ENCODE measurements around the gene SLC5A12.

Gene SLC5A12, protein sequence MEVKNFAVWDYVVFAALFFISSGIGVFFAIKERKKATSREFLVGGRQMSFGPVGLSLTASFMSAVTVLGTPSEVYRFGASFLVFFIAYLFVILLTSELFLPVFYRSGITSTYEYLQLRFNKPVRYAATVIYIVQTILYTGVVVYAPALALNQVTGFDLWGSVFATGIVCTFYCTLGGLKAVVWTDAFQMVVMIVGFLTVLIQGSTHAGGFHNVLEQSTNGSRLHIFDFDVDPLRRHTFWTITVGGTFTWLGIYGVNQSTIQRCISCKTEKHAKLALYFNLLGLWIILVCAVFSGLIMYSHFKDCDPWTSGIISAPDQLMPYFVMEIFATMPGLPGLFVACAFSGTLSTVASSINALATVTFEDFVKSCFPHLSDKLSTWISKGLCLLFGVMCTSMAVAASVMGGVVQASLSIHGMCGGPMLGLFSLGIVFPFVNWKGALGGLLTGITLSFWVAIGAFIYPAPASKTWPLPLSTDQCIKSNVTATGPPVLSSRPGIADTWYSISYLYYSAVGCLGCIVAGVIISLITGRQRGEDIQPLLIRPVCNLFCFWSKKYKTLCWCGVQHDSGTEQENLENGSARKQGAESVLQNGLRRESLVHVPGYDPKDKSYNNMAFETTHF

GRCh38 chr11:26721948-26722475 is at the start of gene SLC5A12:
Gene SLC5A12 (minus strand): TSS chr11:26722060. CDS start chr11:26721714, 346 bp downstream.
- no peak for DNase-seq (ENCODE audit: low spot score)

- no peak for DNase-seq (ENCODE audit: low spot score)
Observed at GRCh38 chr11:26769027-26769426, 47.2 kb upstream of the SLC5A12 start.

DNA sequence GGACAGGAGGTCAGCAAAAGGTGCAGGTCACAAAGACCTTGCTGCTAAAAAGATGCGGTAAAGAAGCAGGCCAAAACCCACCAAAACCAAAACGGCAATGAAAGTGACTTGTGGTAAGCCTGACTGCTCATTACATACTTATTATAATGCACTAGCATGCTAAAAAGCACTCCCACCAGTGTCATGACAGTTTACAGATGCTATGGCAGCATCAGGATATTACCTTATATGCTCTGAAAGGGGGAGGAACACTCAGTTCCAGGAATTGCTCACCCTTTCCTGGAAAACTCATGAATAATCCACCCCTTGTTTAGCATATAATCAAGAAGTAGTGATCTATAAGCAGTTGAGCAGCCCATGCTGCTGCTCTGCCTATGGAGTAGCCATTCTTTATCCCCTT is 45.2 kb upstream of the SLC5A12 start:
- no peak for DNase-seq (ENCODE audit: low spot score)

DNA sequence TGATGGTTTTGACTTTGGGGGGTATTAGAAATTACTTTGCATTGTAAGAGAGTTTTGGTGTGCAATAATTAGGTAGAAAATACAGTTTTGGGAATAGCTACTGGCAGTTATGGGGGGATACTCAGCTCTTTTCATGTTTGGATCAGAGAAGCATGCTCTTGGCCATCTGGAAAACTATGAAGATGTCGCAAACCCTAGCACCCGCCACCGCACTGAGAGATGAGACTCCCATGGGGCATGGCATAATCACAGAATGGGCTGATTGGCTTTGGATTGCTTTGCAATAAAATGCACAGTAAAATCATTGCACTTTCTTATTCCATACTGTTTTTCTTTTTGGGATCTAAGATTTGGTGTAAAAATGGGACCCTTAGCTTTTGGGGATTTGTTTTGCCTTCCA is 43.5 kb upstream of the SLC5A12 start:
- no peak for DNase-seq (ENCODE audit: low spot score)

DNA sequence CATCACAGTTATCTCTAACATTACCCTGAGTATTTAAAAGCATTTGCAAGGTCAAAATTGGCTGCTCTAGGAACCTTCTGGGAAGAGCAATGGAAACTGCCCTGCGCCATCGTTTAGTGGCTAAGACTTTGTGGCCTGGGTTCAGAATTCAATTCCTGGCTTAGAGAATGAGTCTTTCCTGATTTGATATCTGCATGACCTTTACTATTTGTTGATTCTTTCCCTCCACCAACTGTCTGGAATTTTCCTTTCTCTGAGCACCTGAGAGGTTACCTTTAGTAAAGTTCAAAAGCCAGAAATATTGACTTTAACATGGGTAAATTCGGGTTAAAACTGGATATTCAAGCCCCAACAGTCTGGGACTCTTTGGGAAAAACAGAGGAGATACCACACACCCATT is 43.0 kb upstream of the SLC5A12 start:
- no peak for DNase-seq (ENCODE audit: low spot score)

DNA sequence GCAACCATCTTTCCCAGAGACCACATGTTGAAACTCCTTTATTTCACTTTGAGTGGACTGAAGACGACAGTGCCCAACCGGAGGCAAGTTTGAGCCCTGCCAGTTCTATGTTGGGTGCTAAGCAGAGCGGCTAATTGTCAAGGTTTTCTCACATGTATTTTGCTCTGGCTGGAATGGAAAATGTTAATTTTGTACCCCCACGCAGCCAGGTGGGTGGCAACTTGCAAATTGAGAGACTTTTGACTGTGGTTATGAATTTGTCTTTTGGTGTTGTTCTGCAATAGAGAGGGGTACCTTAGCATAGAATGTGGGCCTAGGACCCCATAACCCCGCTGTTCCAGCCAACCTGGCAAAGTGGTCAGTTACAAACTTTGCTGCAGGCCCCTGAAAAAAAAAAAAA is 42.5 kb upstream of the SLC5A12 start:
- DNase-seq (ENCODE audit: low spot score) = no peak

DNA sequence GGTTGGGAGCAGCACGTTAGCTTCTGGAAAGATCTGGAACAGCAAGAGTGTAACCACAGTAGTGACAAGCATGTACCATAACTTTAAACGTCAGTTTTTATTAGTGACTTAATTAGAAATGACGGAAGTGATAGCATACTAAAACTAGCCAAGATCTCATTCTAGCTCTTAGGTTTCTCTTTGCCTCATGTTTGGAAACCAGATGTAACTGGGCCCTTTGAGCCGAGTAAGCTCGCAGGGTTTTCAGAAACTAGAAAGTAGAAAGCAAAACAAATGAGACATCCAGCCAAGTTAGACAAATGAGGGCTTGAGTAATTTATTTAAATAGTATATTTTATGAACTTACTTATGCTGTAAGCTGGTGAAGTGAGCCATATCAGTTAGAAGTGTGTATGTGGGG is 40.2 kb upstream of the SLC5A12 start:
- DNase-seq (ENCODE audit: low spot score) = no peak

- no peak for DNase-seq (ENCODE audit: low spot score)
Observed at GRCh38 chr11:26761361-26761809, 39.5 kb upstream of the SLC5A12 start.

- DNase-seq (ENCODE audit: low spot score) = no peak
Observed at GRCh38 chr11:26757995-26758394, 36.1 kb upstream of the SLC5A12 start.

- DNase-seq (ENCODE audit: low spot score) = no peak
Observed at GRCh38 chr11:26755762-26756161, 33.9 kb upstream of the SLC5A12 start.

- peak; percentile 67 for DNase-seq (ENCODE audit: low spot score)
Observed at GRCh38 chr11:26753723-26754504, 32.1 kb upstream of the SLC5A12 start.

- no peak for DNase-seq (ENCODE audit: low spot score)
Observed at GRCh38 chr11:26749927-26750326, 28.1 kb upstream of the SLC5A12 start.

- DNase-seq (ENCODE audit: low spot score) = no peak
Observed at GRCh38 chr11:26743622-26744021, 21.8 kb upstream of the SLC5A12 start.

DNA sequence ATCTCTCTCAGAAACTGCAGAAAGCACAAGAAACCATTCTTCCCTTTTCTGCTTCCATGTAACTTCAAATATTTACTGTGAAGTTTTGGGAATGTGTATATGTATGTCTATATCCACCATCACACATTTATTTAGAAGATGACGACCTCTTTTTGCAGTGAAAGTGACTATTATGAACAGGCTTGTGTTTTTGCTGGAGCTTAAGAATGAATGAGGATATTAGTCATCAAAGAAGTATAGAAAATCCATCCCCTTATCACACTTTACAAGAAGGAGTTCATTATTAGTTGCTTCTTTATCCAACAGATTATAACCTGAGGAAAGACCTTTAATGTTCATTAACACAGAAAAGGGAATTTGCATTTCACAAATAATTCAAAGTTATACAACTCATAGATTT is 21.1 kb upstream of the SLC5A12 start:
- DNase-seq (ENCODE audit: low spot score) = peak; percentile 51

GRCh38 chr11:26741036-26741435 is 19.2 kb upstream of the SLC5A12 start:
- DNase-seq (ENCODE audit: low spot score) = no peak

DNA sequence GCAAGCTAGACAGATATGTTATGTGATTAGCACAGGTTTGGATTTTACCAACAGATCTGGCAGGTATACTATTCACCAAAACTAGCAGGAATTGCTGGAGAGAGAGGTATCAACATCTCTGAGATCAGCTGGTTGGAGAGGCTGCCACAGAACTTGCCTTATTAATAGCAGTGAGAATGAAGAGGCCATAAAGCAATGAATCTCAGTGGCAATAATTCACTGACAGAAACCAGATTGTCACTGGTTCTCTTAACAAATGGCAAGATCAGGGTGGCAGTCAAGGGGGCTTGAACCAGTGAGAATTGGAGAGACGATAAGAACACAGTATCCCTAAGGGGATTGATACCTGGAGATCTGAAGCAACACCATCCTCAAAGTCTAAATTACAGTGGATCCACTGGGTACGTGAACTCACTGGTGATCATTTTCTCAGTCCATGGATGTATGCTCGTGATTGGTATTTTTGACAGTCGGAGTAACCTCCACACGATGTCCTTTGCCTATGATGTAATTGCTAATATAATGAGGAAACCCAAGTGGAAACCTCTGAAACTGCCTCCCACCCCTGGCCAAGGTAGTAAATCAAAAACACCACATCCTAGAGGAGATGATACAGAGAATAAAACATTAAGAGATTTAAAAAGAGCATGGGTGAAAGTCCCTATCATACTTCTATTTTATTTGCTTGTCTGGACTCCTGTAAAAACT is 17.7 kb upstream of the SLC5A12 start:
- no peak for DNase-seq (ENCODE audit: low spot score)

- no peak for DNase-seq (ENCODE audit: low spot score)
Observed at GRCh38 chr11:26734691-26735090, 12.8 kb upstream of the SLC5A12 start.

DNA sequence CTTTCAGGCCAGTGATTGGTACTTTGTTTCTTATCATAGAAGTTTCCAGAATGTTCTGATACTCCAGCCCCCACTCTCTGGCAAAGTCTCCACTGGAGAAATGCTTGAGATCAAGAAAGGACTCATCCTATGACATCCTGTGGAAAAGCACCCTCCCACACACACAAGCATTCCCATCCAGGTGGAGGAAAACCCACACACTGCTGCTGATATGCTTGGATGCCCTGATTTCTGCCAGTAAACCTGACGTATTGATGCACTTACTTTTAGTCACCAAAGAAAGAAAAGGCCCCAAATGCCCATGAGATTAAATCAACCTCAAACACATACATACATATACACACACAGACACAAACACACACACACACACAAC is 9.2 kb upstream of the SLC5A12 start:
- DNase-seq (ENCODE audit: low spot score) = no peak

DNA sequence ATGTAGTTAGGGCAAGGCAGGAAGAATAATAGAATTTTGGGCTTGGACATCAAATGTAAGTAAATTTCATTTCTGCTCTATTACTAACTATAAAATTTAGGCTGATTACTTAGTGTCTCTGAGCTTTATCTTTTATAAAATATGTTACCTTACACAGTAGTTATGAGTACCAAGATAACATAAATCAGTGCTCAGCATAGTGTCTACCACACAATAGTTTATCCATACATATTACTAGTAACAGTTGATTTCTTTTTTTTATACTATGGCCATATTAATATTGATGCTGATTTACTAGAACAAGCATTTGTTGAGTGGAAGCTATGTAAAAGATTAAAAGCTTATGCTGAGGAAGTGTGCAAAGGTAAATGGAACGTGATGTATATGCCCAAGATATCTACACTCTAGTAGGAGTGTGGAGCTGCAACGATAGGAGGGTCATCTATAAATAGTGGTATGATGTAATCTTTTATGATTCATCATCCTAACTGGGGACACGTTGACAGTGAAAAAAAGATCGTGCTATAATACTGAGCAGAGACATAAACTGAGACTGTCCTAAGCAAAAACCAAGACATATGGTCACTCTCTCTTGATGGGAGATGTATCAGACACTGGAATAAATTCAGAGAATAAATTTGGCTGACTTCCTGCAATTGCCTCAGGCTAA is 8.7 kb upstream of the SLC5A12 start:
- DNase-seq (ENCODE audit: low spot score) = peak; percentile 26

DNA sequence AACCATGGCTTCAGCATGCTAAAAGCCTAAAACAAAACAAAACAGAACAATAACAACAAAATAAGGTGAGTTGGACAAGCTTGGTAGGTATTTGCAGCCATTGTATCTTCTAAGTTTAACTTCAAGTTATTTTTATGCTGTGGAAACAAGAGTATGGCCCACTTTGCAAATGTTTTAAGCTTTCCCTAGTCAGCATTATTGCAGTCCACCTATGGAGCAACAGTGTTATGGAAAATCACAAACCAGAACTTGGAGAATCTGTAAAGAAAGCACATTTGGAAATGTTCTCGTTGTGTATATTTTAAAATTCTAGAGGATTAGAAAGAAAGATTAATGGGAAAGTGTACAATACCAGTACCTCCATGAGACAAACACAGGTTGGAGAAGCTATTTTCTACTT is 7.4 kb upstream of the SLC5A12 start:
- no peak for DNase-seq (ENCODE audit: low spot score)

DNA sequence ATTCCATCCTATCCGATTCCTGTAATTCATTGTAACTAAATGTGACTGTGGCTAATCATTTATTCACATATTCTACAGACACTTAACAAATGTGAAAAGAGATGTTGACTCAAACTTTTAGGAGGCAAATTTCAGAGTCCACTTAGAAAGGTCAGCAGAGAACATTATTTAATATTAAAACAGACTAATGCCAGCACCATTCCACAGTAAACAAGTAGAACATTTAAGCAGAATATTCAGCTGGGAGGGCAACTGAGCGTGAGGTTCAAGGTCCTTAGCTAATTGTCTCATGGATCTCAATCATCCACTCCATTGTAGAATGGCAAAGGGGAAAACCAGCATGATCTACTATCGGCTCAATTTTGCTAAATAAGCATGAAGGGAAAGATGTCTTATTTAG is 5.1 kb upstream of the SLC5A12 start:
- no peak for DNase-seq (ENCODE audit: low spot score)
